ENCODE data around the gene FADS2. TPM values are rescaled to one million over a fixed set of nuclear protein-coding genes. Genes with fewer than 3 reads are reported as not detected.

Gene FADS2
- total and polyA plus RNA-seq, 2 of the 13 experiments (the other 11 are each of a cell fraction or from before 2014, with no cell fraction given) = 90.1 to 124 TPM

- no peak for TF ChIP-seq ZNF550 (CRISPR knock-in tag; IDR thresholded peaks at IDR 0.05; ENCODE audit: borderline replicate concordance)
- peak; percentile 86 for TF ChIP-seq PATZ1 (CRISPR knock-in tag; IDR thresholded peaks at IDR 0.05)
- TF ChIP-seq MED1 (CRISPR knock-in tag; IDR thresholded peaks at IDR 0.05) = peak; percentile 90
- TF ChIP-seq ZNF276 (CRISPR knock-in tag; IDR thresholded peaks at IDR 0.05; ENCODE audit: low read depth) = peak; percentile 97
- TF ChIP-seq ZNF34 (CRISPR knock-in tag; IDR thresholded peaks at IDR 0.05; ENCODE audit: borderline replicate concordance) = peak; percentile 99
- no peak for TF ChIP-seq CENPX (CRISPR knock-in tag; IDR thresholded peaks at IDR 0.05)
- TF ChIP-seq AKAP8 (CRISPR knock-in tag; IDR thresholded peaks at IDR 0.05) = peak; percentile 92; the same call in 1 of the 2 replicates
- no peak for TF ChIP-seq U2AF2 (IDR thresholded peaks at IDR 0.05; ENCODE audit: low read depth, low read length)
- TF ChIP-seq HOMEZ (CRISPR knock-in tag; IDR thresholded peaks at IDR 0.05; ENCODE audit: low read depth) = no peak
- no peak for TF ChIP-seq AKNA (CRISPR knock-in tag; IDR thresholded peaks at IDR 0.05; ENCODE audit: borderline replicate concordance)
- no peak; the same call in 1 of the 2 replicates for TF ChIP-seq IRX3 (CRISPR knock-in tag; IDR thresholded peaks at IDR 0.05; ENCODE audit: borderline replicate concordance, low read depth)
- TF ChIP-seq FOXA1 (IDR thresholded peaks at IDR 0.05) = no peak
- TF ChIP-seq FOXA1 (CRISPR knock-in tag; IDR thresholded peaks at IDR 0.05) = peak; percentile 41; the same call in 1 of the 2 replicates
- no peak; the same call in 1 of the 2 replicates for TF ChIP-seq ZNF839 (CRISPR knock-in tag; IDR thresholded peaks at IDR 0.05; ENCODE audit: borderline replicate concordance)
- peak; percentile 88 for TF ChIP-seq HNRNPL (IDR thresholded peaks at IDR 0.05; ENCODE audit: low read depth, low read length)
- TF ChIP-seq ZNF792 (CRISPR knock-in tag; IDR thresholded peaks at IDR 0.05) = peak; percentile 92
- peak; percentile 89 for TF ChIP-seq ZFP91 (CRISPR knock-in tag; IDR thresholded peaks at IDR 0.05; ENCODE audit: borderline replicate concordance)
Observed at GRCh38 chr11:61816736-61817455, 11.2 kb upstream of the FADS2 start, which contains the start of gene FADS1 (continued).

All from HepG2 (cell line).